AG10803 (cell line): Measurements from ENCODE around the gene CAPN8.

Experiments used
- DNase-seq: peaks from one replicate; pipeline ENCODE4 v3.0.0; 2010; ENCODE audit warnings: low read depth
- H3K4me3 ChIP-seq: 2 replicates; pipeline ENCODE4 v1.5.1; 2011; ENCODE audit warnings: mild to moderate bottlenecking, low read length, control low read depth
- CTCF ChIP-seq: conservative IDR thresholded peaks from 2 replicates; pipeline ENCODE4 v1.5.1; 2011; ENCODE audit warnings: mild to moderate bottlenecking, low read length, control low read depth, inconsistent platforms

CAPN8 gene

GRCh38 chr1:223645903-223646302 is 19.6 kb downstream of the CAPN8 start:
- TF ChIP-seq CTCF = no peak
- no peak for DNase-seq
- H3K4me3 ChIP-seq = no peak overlapping the region

GRCh38 chr1:223642237-223642636 is 23.3 kb downstream of the CAPN8 start:
- no peak overlapping the region for H3K4me3 ChIP-seq
- no peak for TF ChIP-seq CTCF
- DNase-seq = no peak

GRCh38 chr1:223641523-223642039 is 23.9 kb downstream of the CAPN8 start:
- H3K4me3 ChIP-seq = no peak overlapping the region
- TF ChIP-seq CTCF = no peak
- no peak for DNase-seq

GRCh38 chr1:223639331-223639749 is 26.2 kb downstream of the CAPN8 start:
- no peak for DNase-seq

GRCh38 chr1:223635236-223635635 is 30.3 kb downstream of the CAPN8 start:
- no peak for DNase-seq
- H3K4me3 ChIP-seq = no peak overlapping the region
- TF ChIP-seq CTCF = no peak

More at GRCh38 chr1:223639331-223639749, 26.2 kb downstream of the CAPN8 start:
- TF ChIP-seq CTCF = no peak
- H3K4me3 ChIP-seq = no peak overlapping the region

- TF ChIP-seq CTCF = no peak
- no peak overlapping the region for H3K4me3 ChIP-seq
- DNase-seq = no peak
Observed at GRCh38 chr1:223634423-223634822, 31.1 kb downstream of the CAPN8 start.

GRCh38 chr1:223631956-223632355 is 33.5 kb downstream of the CAPN8 start:
- DNase-seq = no peak
- no peak overlapping the region for H3K4me3 ChIP-seq
- TF ChIP-seq CTCF = no peak
